Measurements from ENCODE around the gene MGAM2. TPM values are rescaled to one million over a fixed set of nuclear protein-coding genes. Genes with fewer than 3 reads are reported as not detected.

Gene MGAM2
- total and polyA plus RNA-seq, 7 donors, result 0.03 to 0.06 TPM; not detected in 5

DNA sequence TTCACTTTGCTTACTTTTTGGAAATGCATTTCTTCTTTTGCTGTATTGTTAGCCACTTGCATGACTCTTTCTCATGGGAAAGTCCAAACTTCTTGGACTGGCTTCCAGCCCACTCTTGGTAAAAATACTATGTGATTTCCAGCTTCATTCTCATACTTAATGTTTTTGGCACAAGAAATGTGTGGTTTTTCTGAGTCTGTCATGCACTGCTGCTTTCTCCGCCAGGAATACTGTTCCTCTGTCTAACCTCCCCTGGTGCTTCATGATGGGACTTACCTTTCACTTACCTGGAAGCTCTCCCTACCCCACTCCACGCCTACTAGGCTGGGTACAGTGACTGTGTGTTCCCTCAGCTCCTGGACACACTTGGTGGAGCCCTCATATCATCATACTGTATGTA, 18.7 kb downstream of the MGAM2 start:
- no peak for ATAC-seq
- TF ChIP-seq, protein P1, sequence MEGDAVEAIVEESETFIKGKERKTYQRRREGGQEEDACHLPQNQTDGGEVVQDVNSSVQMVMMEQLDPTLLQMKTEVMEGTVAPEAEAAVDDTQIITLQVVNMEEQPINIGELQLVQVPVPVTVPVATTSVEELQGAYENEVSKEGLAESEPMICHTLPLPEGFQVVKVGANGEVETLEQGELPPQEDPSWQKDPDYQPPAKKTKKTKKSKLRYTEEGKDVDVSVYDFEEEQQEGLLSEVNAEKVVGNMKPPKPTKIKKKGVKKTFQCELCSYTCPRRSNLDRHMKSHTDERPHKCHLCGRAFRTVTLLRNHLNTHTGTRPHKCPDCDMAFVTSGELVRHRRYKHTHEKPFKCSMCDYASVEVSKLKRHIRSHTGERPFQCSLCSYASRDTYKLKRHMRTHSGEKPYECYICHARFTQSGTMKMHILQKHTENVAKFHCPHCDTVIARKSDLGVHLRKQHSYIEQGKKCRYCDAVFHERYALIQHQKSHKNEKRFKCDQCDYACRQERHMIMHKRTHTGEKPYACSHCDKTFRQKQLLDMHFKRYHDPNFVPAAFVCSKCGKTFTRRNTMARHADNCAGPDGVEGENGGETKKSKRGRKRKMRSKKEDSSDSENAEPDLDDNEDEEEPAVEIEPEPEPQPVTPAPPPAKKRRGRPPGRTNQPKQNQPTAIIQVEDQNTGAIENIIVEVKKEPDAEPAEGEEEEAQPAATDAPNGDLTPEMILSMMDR (IDR thresholded peaks at IDR 0.05), result no peak
- intact Hi-C loops (cut with DNase I), result loop anchor here in 1 of 2 donors (10.0 kb wide), 1 partner anchor 85 kb away; no protein-coding TSS in a partner anchor
- no peaks in the 10 kb centered on the region for H3K4me1 ChIP-seq
- WGBS, 3 donors, result 31 to 48% (median 47%) methylated on average over 2 of the region's 2 CpGs
- H3K36me3 ChIP-seq (ENCODE audit: insufficient read depth in 1 of 2, low read depth in 1 of 2), result no peaks in the 10 kb centered on the region
- no peak overlapping the region for H3K27ac ChIP-seq
- no peak overlapping the region for H3K4me3 ChIP-seq
- DNase-seq, result no peak
- H3K27me3 ChIP-seq (ENCODE audit: insufficient read depth in 3 of 3, low read length in 2 of 3), result no peaks in the 10 kb centered on the region
- H3K9me3 ChIP-seq, result no peaks in the 10 kb centered on the region

DNA sequence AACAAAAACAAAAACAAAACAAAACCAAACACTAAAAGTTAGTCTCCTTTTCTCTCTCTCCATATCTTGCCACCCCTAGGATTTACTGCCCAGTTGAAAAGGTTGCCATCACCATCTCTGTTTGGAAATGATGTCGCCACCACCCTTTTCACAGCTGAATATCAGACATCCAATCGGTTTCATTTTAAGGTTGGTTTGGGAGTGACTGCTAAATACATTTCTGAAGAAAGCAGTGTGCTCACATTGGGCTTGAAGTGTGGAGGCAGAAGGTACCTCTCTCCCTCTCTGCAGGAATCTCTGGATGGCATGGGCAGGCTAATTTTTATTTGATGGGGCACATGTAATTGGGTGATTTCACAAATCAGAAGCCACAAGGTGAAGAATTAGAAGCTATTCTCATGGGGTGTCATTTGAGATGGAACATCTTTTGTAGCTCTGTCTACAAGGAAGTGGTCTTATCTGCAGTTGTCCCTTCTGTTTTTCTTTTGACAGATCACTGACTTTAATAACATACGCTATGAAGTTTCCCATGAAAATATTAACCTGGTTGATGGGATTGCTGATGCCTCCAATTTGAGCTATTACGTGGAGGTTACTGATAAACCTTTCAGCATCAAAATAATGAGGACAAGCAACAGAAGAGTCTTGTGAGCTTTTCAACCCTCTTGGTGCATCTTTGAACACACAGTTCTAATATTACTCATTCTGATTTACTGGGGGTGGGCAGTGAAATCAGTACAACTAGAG, 20.1 kb downstream of the MGAM2 start:
- Histone ChIP-seq H3K27me3 (ENCODE audit: insufficient read depth in 3 of 3, low read length in 2 of 3) (no peaks in the 10 kb centered on the region), H3K36me3 (ENCODE audit: insufficient read depth in 1 of 2, low read depth in 1 of 2) (no peaks in the 10 kb centered on the region), H3K27ac (no peak overlapping the region), H3K4me3 (no peak overlapping the region), H3K9me3 (no peaks in the 10 kb centered on the region), H3K4me1 (no peaks in the 10 kb centered on the region)
- no peak for DNase-seq
- 83 to 91% (median 88%) methylated on average over 4 of the region's 4 CpGs for WGBS, 3 donors
- intact Hi-C loops (cut with DNase I), result loop anchor here in 1 of 2 donors (10.0 kb wide), 1 partner anchor 87 kb away; no protein-coding TSS in a partner anchor
- TF ChIP-seq, protein P1 (IDR thresholded peaks at IDR 0.05), result no peak
- ATAC-seq, result no peak

DNA sequence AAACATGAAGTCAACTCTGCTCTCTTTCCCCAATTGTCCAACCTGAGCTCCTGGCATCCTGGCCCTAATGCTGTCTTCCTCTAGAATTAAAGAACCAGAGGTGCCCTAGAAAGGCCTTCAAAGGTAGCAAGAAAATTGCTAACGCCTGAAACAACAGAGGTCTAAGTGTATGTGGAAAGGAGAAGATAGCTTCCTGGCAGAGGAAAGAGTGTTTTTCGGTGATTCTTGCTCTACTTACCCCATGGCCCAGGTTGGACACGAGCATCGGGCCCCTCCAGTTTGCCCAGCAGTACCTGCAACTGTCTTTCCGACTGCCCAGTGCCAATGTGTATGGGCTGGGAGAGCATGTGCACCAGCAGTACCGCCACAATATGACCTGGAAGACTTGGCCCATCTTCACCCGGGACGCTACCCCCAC, 22.2 kb downstream of the MGAM2 start:
- no peak overlapping the region for H3K27ac ChIP-seq
- TF ChIP-seq, protein P1 (IDR thresholded peaks at IDR 0.05), result no peak
- H3K4me1 ChIP-seq, result no peaks in the 10 kb centered on the region
- no peaks in the 10 kb centered on the region for H3K36me3 ChIP-seq (ENCODE audit: insufficient read depth in 1 of 2, low read depth in 1 of 2)
- no peak overlapping the region for H3K4me3 ChIP-seq
- intact Hi-C loops (cut with DNase I), result loop anchor here in 1 of 2 donors (10.0 kb wide), 1 partner anchor 89 kb away; no protein-coding TSS in a partner anchor
- DNase-seq, result no peak
- no peaks in the 10 kb centered on the region for H3K27me3 ChIP-seq (ENCODE audit: insufficient read depth in 3 of 3, low read length in 2 of 3)
- no peak for ATAC-seq
- no peaks in the 10 kb centered on the region for H3K9me3 ChIP-seq
- 91 to 97% (median 94%) methylated on average over 8 of the region's 8 CpGs for WGBS, 3 donors

DNA sequence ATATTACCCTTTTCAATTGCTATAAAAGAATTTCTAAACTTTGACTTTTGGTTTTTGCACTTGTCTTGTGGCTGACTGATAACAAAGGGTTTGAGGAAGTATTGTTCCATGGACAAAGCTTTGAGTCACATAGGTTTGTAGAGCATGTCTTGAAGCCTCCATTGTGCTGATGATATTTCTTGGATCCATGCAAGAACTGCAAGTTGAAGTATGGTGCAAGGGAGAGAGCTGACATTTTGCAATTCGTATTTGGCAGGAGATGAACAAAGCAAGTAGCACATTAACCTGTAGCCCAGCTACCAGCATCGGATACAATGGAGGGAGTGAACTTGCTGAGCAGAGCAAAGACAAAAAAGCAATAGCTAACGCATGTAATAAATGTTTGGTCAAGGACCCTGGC, 23.4 kb downstream of the MGAM2 start:
- TF ChIP-seq, protein P1 (IDR thresholded peaks at IDR 0.05), result no peak
- Histone ChIP-seq H3K4me1 (no peaks in the 10 kb centered on the region), H3K27me3 (ENCODE audit: insufficient read depth in 3 of 3, low read length in 2 of 3) (no peaks in the 10 kb centered on the region), H3K36me3 (ENCODE audit: insufficient read depth in 1 of 2, low read depth in 1 of 2) (no peaks in the 10 kb centered on the region), H3K27ac (no peak overlapping the region), H3K4me3 (no peak overlapping the region), H3K9me3 (no peaks in the 10 kb centered on the region)
- 74 to 85% (median 77%) methylated on average over 3 of the region's 3 CpGs for WGBS, 3 donors
- no peak for ATAC-seq
- intact Hi-C loops (cut with DNase I), result loop anchor here in 1 of 2 donors (10.0 kb wide), 1 partner anchor 90 kb away; no protein-coding TSS in a partner anchor
- DNase-seq, result no peak
